NCI-H446 treated with DMSO at 0.1 percent for 48 hours (cell line): ENCODE data around the gene MR1.

Source experiments
- DNase-seq: peaks from one replicate; lab custom pipeline; 2025; lab: John Stamatoyannopoulos, UW

Gene MR1

GRCh38 chr1:181064011-181064623 lies 30.3 kb downstream of the MR1 start:
- no peak for DNase-seq

- DNase-seq: no peak
These were observed 30.9 kb downstream of the MR1 start for GRCh38 chr1:181064702-181065101.

GRCh38 chr1:181073638-181074037 lies 39.9 kb downstream of the MR1 start:
- DNase-seq: no peak

- no peak for DNase-seq
These were observed 42.1 kb downstream of the MR1 start for GRCh38 chr1:181075766-181076350.

GRCh38 chr1:181076852-181077251 lies 43.1 kb downstream of the MR1 start:
- DNase-seq: no peak

GRCh38 chr1:181077576-181078242 lies 43.9 kb downstream of the MR1 start:
- DNase-seq: no peak

GRCh38 chr1:181079382-181079781 lies 45.6 kb downstream of the MR1 start:
- no peak for DNase-seq

- DNase-seq: no peak
These were observed 46.1 kb downstream of the MR1 start for GRCh38 chr1:181079920-181080319.

GRCh38 chr1:181080556-181080955 lies 46.8 kb downstream of the MR1 start:
- DNase-seq: no peak

GRCh38 chr1:181081395-181081794 lies 47.6 kb downstream of the MR1 start:
- DNase-seq: no peak

- DNase-seq: peak; percentile 29
These were observed 50.2 kb downstream of the MR1 start for GRCh38 chr1:181083842-181084605.

GRCh38 chr1:181084606-181084969 lies 50.8 kb downstream of the MR1 start:
- no peak for DNase-seq

GRCh38 chr1:181086091-181086490 lies 52.3 kb downstream of the MR1 start:
- no peak for DNase-seq

GRCh38 chr1:181086926-181087325 lies 53.1 kb downstream of the MR1 start:
- DNase-seq: no peak

- DNase-seq: no peak
These were observed 53.7 kb downstream of the MR1 start for GRCh38 chr1:181087400-181087901.

- peak; percentile 98 for DNase-seq
These were observed 54.6 kb downstream of the MR1 start, which contains the start of gene IER5 for GRCh38 chr1:181088079-181089016. TSS of gene IER5 (plus strand) at chr1:181088700. CDS start at chr1:181088903, 203 bp downstream.

GRCh38 chr1:181089017-181089675 lies 55.4 kb downstream of the MR1 start:
- DNase-seq: no peak

GRCh38 chr1:181089676-181090544 lies 56.1 kb downstream of the MR1 start:
- DNase-seq: no peak

GRCh38 chr1:181090641-181091126 lies 56.9 kb downstream of the MR1 start:
- DNase-seq: no peak
